K562 (cell line): Measurements from ENCODE around the gene KCND2. TPM values are rescaled to one million over a fixed set of nuclear protein-coding genes. Genes with fewer than 3 reads are reported as not detected.

Experiments
- ATAC-seq: fragments of 200-7000 bp; cut with Tn5 transposase; 3 replicates; pipeline ENCODE4 v1.9.1; 2020; ENCODE audit warnings: moderate library complexity
- BruUV-seq: library from RNA; stranded (reverse); fragments of 400-500 nt; replicated peaks from 2 replicates; lab custom pipeline; 2021; lab: Mats Ljungman, UMichigan
- CTCF ChIA-PET: fragments of 300-600 bp; formaldehyde crosslinking; extraction: SDS; loops from one replicate; lab custom pipeline; 2021; ENCODE audit warnings: low intra/inter-chr PET ratio; lab: Yijun Ruan, JAX
- POLR2A ChIA-PET: fragments of 300-600, 350-650 bp; sonication (Branson Sonifier 250); formaldehyde crosslinking; extraction: SDS; loops from one replicate; lab custom pipeline; 2021; ENCODE audit warnings: antibody characterized with exemption, inconsistent platforms; lab: Yijun Ruan, JAX
- DNase-seq, 4 experiments: peaks; one replicate each; pipeline versions ENCODE4 v3.0.0 to v3.0.0-alpha.2; 2011 to 2018; ENCODE audit warnings: low spot score in 3 of 4, mixed read lengths in 3 of 4; ENCODE audit errors: extremely low read depth in 1 of 4
- FAIRE-seq: peaks from 2 replicates; lab custom pipeline; 2011; peaks lifted over from hg19 to GRCh38; lab: Jason Lieb, UNC
- H2AFZ ChIP-seq: 2 replicates; pipeline ENCODE4 v1.6.0; 2011; ENCODE audit warnings: low read depth, low read length, control low read depth, inconsistent platforms
- H3K27ac ChIP-seq: fragments of 200-600 bp; 3 replicates; pipeline ENCODE4 v1.8.0; 2011; ENCODE audit warnings: low read depth, mild to moderate bottlenecking, control low read depth, inconsistent platforms, low read length, moderate library complexity, mixed read lengths; ENCODE audit errors: extremely low read depth
- H3K27me3 ChIP-seq, 2 experiments: fragments of 300-600 bp in 1 of 2; 2 replicates in 1 of 2; 3 replicates in 1 of 2; pipeline versions ENCODE4 v1.6.0 to v1.8.0; 2011; ENCODE audit warnings: inconsistent platforms in 2 of 2, low read length in 2 of 2, mild to moderate bottlenecking in 1 of 2, mixed read lengths in 1 of 2, moderate library complexity in 1 of 2; ENCODE audit not compliant: control insufficient read depth in 2 of 2, insufficient read depth in 2 of 2
- H3K36me3 ChIP-seq: fragments of 300-600 bp; 3 replicates; pipeline ENCODE4 v1.8.0; 2011; ENCODE audit warnings: mild to moderate bottlenecking, low read length, inconsistent platforms; ENCODE audit not compliant: control insufficient read depth, insufficient read depth
- H3K4me1 ChIP-seq, 2 experiments: fragments of 200-600 bp in 1 of 2; replicated peaks in 1 of 2; 2 replicates in 1 of 2; 3 replicates in 1 of 2; pipeline versions ENCODE4 v1.5.1 to v1.8.0; 2011; ENCODE audit warnings: inconsistent platforms in 2 of 2, low read length in 2 of 2, mild to moderate bottlenecking in 1 of 2, mixed read lengths in 1 of 2, moderate library complexity in 1 of 2; ENCODE audit not compliant: control insufficient read depth in 2 of 2, insufficient read depth in 2 of 2
- H3K4me2 ChIP-seq: 2 replicates; pipeline ENCODE4 v1.6.1; 2011; ENCODE audit warnings: low read length, control low read depth, inconsistent platforms, mixed read lengths; ENCODE audit not compliant: insufficient read depth
- H3K4me3 ChIP-seq: fragments of 200-600 bp; sonication (generic), shearing (Covaris generic); 2 replicates; pipeline ENCODE4 v1.5.1; 2016; ENCODE audit warnings: control low read depth, inconsistent platforms
- H3K79me2 ChIP-seq: fragments of 200-600 bp; 3 replicates; pipeline ENCODE4 v1.8.0; 2011; ENCODE audit warnings: low read length, inconsistent platforms; ENCODE audit not compliant: control insufficient read depth, insufficient read depth
- H3K9ac ChIP-seq, 2 experiments: 2 replicates each; pipeline versions ENCODE4 v1.6.0 to v1.6.1; 2011; ENCODE audit warnings: low read depth in 2 of 2, low read length in 2 of 2, control low read depth in 1 of 2, inconsistent platforms in 1 of 2, mild to moderate bottlenecking in 1 of 2, mixed read lengths in 1 of 2; ENCODE audit not compliant: insufficient read depth in 1 of 2
- H3K9me1 ChIP-seq: one replicate; pipeline ENCODE4 v1.6.0; 2011; ENCODE audit warnings: inconsistent platforms, mild to moderate bottlenecking, low read length, moderate library complexity; ENCODE audit not compliant: control insufficient read depth, insufficient read depth
- H3K9me3 ChIP-seq: replicated peaks from 2 replicates; pipeline ENCODE4 v1.5.1; 2011; ENCODE audit warnings: low read depth, low read length, inconsistent platforms; ENCODE audit not compliant: control insufficient read depth, insufficient read depth
- H4K20me1 ChIP-seq: replicated peaks from 2 replicates; pipeline ENCODE4 v1.6.1; 2011; ENCODE audit warnings: low read length, inconsistent platforms, mixed read lengths; ENCODE audit not compliant: control insufficient read depth, insufficient read depth
- DDX20 ChIP-seq: fragments of 450-650 bp; IDR thresholded peaks from 2 replicates; pipeline ENCODE4 v1.6.1; 2016; ENCODE audit warnings: missing genetic modification characterization, low read depth, mild to moderate bottlenecking, missing compliant biosample characterization, moderate library complexity
- NCOA2 ChIP-seq, 2 experiments: fragments of 450-650 bp; IDR thresholded peaks; 2 replicates each; pipeline ENCODE4 v1.6.1; 2018; ENCODE audit warnings: mild to moderate bottlenecking in 2 of 2, moderate library complexity in 1 of 2; ENCODE audit not compliant: partially characterized antibody in 2 of 2
- NKRF ChIP-seq: fragments of 450-650 bp; IDR thresholded peaks from 2 replicates; pipeline ENCODE4 v1.6.1; 2016; ENCODE audit warnings: borderline replicate concordance
- SNIP1 ChIP-seq: fragments of 450-650 bp; IDR thresholded peaks from 2 replicates; pipeline ENCODE4 v1.7.1; 2017; ENCODE audit warnings: low read depth, mild to moderate bottlenecking
- SPI1 ChIP-seq: IDR thresholded peaks from 2 replicates; pipeline ENCODE4 v1.6.1; 2011; ENCODE audit warnings: low read depth, low read length, control low read depth, borderline replicate concordance
- THRA ChIP-seq: fragments of 450-650 bp; IDR thresholded peaks from 2 replicates; pipeline ENCODE4 v1.6.1; 2017; ENCODE audit warnings: mild to moderate bottlenecking, moderate library complexity
- ZBTB33 ChIP-seq: sonication (generic); formaldehyde crosslinking; IDR thresholded peaks from 2 replicates; pipeline ENCODE4 v1.8.1; 2023; ENCODE audit warnings: mild to moderate bottlenecking, missing genetic modification reagents
- WGBS: fragments of 100-300 bp; shearing (Covaris generic); methylation state at CpG from one replicate; pipeline ENCODE4 v1.1.6; 2016; ENCODE audit warnings: low coverage, mixed read lengths; ENCODE audit not compliant: insufficient coverage; ENCODE audit errors: missing lambda C conversion rate; 5-methylcytosine and 5-hydroxymethylcytosine counted together
- in situ Hi-C: fragments of 300-500 bp; cut with MboI; formaldehyde crosslinking; loops from 4 replicates; pipeline ENCODE4 v1.15.0; 2018; ENCODE audit warnings: inconsistent platforms, mixed read lengths
- intact Hi-C: fragments of 100-400 bp; cut with micrococcal nuclease; formaldehyde crosslinking; loops from 2 replicates; pipeline ENCODE4 v1.14.2; 2022
- polyA plus RNA-seq, 8 experiments: library from polyadenylated mRNA; depleted of rRNA in 4 of 8; stranded (reverse) in 5 of 8; unstranded in 3 of 8; fragments of >200 nt; fragmentation: Nextera tagmentation in 2 of 8; fragmentation: Illumina TruSeq in 1 of 8; extraction: Ambion mirVana in 2 of 8; extraction: Trizol in 1 of 8; gene quantifications; 2 replicates each; pipeline versions ENCODE4 v1.2.1 to v1.2.3, GENCODE V29; 2011 to 2014; ENCODE audit warnings: inconsistent platforms in 1 of 8, missing spikeins in 1 of 8
- total RNA-seq, 7 experiments: library from RNA; depleted of rRNA in 6 of 7; stranded (reverse); fragments of >200 nt in 6 of 7; fragmentation: Illumina TruSeq in 2 of 7; extraction: Trizol in 2 of 7; gene quantifications; 2 replicates each; pipeline versions ENCODE4 v1.2.1 to v1.2.3, GENCODE V29; 2011 to 2021; ENCODE audit warnings: low replicate concordance in 1 of 7

The KCND2 gene
- total and polyA plus RNA-seq, 9 of the 15 experiments (the other 6 are each of a cell fraction or from before 2014, with no cell fraction given) = 0.03 to 0.12 TPM; not detected in 7

- TF ChIP-seq NKRF (no peak), SNIP1 (no peak), DDX20 (tag) (no peak), ZBTB33 (CRISPR knock-in tag) (no peak), THRA (no peak)
These were observed 203.0 kb downstream of the KCND2 start (continued) for GRCh38 chr7:120475994-120476393.

- no peak overlapping the region for H2AFZ ChIP-seq
- TF ChIP-seq SPI1 = peak; percentile 38; the same call in 1 of the 2 replicates
- TF ChIP-seq NCOA2 (IDR thresholded peaks at IDR 0.05; ENCODE audit: partially characterized antibody in 2 of 2) = no peak
- TF ChIP-seq, all 486 proteins: peak for 1
- FAIRE-seq (no peak), ATAC-seq (no peak), DNase-seq (no peak)
- Histone ChIP-seq H3K9me3 (no peaks in the 10 kb centered on the region), H3K4me3 (no peak overlapping the region), H4K20me1 (no peaks in the 10 kb centered on the region), H3K27ac (no peak overlapping the region), H3K79me2 (no peaks in the 10 kb centered on the region), H3K9ac (no peak overlapping the region), H3K36me3 (no peaks in the 10 kb centered on the region), H3K9me1 (no peaks in the 10 kb centered on the region), H3K27me3 (no peaks in the 10 kb centered on the region), H3K4me2 (no peak overlapping the region), H3K4me1 (no peaks in the 10 kb centered on the region)
- intact Hi-C loops (no loop called here), in situ Hi-C loops (no loop called here)
- POLR2A ChIA-PET = no interaction called here
- CTCF ChIA-PET = no interaction called here
- WGBS = 2% methylated on average over 2 of the region's 2 CpGs
- no TSS peak for BruUV-seq
These were observed 207.5 kb downstream of the KCND2 start for GRCh38 chr7:120480472-120480871.
